Embryonic facial prominence (tissue), 1 donor: ENCODE data around the gene ADIRF.
"Not testable (repeated sequence)": the region's sequence is repeated elsewhere in the genome, so short reads cannot be mapped to it uniquely, and the experiment has no call there.

Experiments used
- DNase-seq: peaks from one replicate; pipeline ENCODE4 v3.0.0-alpha.2; 2016; ENCODE audit errors: extremely low spot score

The ADIRF gene

DNA sequence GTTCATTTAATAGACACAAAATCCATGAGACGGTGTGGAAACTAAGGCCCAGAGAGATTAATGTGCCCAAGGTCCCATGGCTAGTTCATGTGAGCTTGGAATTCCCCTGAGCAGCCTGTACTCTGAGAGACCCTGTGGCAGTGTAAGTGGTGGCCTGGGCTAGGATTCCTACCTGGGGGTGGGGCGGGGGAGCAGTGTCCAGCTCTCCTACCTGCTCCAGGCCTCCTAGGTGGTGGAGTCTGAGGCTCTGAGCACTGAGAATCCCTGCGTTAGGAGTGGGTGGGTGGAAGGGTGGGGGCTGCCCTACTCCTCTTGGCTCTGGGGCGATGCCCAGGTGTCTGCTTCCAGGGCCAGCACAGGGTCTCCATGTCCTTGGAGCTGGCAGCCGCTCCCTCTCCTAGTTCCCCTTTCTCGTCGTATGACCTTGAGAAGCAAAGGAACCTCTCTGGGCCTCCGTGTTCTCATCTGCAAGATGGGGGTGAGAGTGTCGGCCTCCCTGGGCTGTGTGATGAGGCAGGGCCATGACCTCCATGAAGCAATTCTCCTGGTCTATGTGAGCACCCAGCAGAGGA lies 7.3 kb upstream of the ADIRF start:
- no peak for DNase-seq

DNA sequence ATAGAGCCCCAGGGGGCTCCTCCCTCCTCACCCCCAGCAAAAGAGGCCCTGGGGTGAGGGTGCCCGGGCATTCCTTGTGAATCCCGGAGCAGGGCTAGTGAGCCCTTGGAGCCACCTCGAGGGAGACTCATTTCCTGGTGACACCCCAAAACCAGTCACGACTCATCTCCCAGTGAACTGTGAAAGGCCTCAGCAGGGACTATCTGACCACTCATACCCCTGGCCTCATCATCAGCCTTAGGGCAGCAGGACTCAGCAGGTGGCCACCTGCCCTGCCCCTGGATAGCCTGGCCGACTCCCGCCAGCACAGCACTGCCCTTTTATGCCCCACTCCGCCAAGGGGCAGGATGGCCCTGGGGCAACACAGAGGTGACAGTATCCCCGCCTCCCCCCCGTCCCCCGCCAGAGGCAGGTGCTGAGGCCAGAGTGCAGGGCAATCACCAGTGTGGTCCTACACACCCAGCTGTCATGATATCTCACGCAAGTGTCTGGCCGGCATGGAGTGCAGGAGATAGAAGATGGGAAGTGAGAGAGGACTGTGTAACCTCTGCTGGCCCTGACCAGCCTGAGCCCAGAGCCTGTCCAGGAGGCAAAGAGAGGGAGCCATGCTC lies 6.7 kb upstream of the ADIRF start:
- no peak for DNase-seq

DNA sequence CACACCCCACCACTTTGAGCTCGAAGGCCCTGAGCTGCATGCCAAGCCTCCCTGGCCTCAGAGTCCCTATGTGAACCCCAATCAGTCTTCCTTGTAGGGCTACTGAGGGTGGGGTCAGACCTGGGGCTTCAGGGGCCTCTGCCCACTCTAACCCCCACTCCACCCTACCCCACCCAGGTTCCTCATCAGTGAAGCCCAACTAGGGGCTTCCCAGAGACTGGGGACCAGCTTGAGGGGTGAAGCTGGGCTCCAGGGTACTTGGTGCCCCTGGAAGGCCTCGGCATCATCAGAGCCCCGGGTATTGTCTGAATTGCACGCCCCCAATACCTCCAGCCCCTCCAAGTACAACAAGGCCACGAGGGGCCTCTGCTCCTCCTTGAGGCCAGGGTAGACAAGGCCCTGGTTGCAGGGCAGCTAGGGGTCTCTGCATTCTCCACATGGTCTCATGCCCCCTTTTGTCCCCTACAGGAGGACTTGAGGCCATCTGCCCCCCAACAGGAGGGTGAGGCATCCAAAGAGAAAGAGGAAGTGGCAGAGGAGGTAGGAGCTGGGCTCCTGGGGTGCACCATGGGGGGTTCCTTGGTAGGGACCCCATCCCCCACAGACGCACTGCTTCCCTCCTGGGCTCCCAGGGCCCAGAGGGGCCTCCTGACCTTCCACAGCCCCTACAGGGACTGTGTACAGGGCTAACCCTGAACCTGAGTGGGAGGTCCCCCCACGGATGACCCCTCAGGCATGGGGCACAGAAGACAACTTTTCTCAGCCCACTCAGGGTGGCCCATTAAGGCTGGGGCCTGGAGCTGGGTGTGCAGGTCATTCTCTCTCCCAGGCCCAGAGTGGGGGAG lies 5.9 kb upstream of the ADIRF start:
- DNase-seq: no peak

DNA sequence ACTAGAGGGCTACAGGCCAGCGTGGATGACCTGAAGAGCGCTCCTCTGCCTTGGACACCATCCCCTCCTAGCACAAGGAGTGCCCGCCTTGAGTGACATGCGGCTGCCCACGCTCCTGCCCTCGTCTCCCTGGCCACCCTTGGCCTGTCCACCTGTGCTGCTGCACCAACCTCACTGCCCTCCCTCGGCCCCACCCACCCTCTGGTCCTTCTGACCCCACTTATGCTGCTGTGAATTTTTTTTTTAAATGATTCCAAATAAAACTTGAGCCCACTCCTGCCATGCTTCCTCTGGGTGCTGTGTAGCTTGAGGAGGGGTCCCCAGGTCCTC lies 5.3 kb upstream of the ADIRF start:
- no peak for DNase-seq

DNA sequence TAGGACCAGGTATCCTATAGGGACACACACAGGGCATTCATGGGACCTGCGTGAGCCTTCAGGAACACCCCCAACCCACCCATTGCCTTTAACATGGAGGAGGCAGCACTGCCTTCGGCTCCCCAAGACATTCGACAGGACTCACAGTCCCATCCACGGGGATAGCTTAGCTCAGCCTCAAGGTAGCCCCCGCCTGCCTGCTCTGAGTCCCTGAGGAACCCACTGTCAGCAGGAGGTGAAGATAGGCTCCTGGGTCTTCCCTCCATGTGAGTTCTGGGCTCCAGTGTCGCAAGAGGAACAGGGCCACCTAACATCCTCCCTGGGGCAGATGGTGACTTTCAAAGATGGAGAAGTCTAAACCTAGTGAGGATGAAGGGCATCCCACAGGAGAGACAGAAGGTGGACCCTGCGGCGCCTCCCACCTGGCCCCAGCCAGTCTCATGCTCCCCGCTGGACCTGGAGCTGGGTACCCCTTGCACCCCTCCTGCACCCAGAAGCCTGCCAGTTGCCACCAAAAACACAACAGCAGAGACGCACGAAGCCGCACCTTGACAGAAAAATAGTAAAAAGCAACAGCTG lies 4.9 kb upstream of the ADIRF start:
- no peak for DNase-seq

DNA sequence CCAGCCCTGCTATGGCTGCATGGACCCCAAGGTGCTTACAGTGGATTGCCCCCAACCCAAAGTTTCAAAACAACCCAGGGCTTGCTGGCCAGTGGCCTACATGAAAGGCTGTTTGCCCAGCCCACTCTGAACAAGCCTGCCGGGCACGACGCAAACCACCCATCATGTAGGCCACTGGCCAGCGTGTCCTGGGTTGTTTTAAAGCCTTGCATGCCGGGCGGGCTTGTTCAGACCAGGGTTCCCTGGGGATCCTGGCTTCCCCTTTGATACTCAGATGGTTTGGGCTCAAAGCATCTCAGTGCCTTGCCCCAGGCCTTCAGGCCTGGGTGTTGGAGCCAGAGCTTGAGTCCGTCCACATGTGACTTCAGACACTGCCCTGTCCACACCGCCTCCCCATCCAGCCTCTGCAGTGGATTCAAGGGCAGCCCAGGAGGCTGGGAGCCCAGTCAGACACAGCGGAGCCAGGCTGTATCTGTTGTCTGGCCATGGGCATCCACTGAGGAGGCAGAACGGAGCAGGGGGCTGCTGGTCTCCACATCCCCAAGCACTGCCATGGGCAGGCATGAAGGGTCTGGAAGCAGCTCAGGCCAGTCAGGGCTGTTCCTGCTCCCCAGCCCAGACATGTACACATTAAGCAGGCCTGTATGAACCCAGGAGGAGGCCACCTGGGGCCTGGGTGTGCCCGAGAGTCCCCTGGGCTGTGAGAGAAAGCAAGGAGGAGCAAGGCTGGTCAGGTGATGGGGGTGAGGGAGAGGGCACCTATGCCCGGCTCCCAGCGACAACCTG lies 4.0 kb upstream of the ADIRF start:
- DNase-seq: no peak

DNA sequence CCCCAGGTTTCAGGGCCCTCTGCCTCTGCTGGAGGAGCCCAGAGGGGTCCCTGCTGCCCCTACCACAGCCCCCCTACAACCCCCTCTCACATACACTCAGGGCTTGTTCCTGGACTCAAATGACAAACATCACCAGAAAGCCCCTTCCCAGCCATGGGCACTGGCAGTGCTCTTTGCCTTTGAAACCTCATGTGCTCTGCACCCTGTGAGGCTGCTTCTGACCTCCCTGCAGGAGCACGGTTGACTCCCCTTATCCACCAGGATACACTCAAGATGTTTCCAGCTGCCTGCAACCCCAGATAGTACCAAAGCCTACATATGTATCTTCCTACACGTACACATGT lies 3.5 kb upstream of the ADIRF start:
- no peak for DNase-seq

DNA sequence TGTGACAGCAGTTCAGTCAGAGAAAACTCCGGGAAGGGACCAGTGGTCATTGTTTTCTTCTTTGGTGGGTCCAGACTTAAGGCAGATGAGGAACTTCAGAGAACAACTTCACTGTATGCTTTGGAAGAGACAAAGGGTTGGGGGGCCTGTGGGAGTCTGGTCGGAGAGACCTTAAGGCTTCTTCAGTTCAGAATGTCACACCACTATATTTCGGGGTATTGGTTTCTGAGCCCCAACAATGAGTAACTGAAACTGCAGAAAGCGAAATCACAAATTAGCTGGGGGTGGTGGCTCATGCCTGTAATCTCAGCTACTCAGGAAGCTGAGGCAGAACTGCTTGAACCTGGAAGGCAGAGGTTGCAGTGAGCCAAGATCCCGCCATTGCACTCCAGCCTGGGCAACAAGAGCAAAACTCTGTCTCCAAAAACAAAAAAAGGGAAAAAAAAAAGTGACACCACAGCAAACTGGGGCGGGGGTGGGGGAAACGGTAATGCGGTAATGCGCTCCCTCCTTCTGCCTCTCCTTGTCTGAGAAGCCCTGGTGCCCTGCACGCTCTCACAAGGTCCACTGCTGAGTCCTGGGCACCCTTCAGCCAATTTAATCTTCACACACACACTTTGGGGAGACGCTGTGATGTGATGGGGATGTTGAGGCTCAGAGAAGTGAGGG lies 2.2 kb upstream of the ADIRF start:
- no peak for DNase-seq

DNA sequence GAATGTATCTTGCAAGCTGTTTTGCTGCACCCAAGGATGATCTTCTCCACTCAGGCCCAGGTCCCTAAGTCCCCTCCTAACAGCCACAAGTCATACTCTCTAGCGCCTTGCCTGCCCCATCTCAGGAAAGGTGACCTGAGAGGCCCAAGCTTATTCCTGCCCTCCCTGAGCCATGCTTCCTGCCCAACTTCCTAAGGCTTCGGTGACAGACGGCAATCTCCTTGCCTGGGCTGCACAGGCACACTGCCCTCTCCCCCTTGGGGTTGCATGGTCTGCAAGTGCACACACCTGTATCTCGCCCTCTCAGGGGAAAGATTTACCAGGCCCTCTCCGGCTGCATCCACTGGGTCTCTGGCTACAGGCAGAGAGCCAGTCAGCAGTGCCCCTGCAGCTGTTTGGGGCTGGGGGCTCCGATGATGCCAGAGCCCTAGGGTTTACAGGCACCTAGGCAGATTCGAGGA lies 771 bp upstream of the ADIRF start:
- DNase-seq: no peak

DNA sequence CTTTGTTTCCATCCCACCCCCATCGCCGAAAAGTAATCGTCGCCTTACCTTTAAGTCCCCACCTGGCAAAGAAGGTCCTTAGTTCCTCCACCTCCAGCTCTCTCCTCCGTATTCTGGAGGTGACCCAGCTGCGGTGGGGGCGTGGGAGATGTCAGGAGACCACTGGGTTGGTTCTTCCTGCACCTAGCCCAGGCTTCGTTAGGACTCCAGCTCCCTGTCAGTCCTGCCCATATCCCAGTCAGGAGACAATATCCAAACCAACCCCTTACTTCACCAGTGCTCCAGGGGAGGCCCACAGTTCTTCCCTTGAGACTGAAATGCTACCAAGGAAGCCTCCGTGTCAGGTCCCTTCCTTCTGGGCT lies 693 bp downstream of the ADIRF start:
- DNase-seq: no peak

DNA sequence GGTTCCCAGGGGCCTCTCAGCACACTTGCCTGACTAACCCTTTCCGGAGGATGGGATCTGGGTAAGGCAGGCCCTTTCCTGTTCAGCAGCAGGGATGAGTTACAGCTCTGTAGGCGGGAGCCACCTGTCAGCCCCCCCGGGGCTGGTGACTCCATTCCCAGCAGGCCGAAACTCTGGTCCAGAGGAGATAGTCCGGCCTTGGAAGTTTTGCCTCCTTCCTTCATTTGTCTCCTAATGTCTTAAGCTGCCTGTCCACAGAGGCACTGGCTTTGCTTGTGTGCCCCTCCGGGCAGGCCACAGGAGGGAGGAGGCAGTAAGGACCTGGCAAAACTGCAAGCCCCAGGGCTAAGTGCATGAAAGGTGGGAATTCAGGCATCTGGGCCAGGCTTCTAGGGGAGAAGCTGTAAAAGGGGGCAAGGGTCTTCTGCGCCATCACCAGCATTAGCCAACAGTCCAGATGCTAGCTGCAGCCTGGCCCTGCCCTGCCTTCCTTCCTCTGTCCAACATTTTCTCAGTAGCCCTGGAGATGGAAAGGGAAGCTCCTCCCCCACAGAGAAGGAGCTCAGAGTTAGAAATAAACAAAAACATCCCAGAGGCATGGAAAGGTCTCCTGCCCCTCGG lies 1.2 kb downstream of the ADIRF start:
- no peak for DNase-seq

DNA sequence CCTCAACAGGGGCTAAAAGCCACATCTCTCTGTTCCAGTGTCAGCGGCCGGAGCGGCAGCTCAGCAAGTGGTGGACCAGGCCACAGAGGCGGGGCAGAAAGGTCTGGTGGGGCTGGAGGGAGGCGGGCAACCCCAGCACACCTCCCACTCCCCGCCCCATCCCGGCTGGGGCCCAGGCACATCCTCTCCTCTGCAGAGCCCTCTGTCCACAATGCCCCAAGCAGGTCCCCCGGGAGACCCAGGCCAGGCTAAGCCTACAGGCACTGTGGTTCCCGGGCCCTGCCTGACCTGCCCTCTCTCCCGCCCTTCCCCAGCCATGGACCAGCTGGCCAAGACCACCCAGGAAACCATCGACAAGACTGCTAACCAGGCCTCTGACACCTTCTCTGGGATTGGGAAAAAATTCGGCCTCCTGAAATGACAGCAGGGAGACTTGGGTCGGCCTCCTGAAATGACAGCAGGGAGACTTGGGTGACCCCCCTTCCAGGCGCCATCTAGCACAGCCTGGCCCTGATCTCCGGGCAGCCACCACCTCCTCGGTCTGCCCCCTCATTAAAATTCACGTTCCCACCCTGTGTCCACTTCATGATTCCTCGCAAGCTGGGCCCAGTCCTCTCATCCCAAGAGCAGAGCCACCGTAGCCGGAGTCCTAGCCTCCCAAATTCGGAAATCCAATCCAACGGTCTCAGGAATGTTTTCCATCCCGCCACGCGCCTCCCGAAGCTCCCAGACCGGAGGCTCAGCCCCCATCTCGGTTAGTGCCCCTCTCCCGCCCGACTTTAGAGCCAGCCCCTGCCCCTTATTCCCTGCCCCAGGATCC lies 2.1 kb downstream of the ADIRF start:
- no peak for DNase-seq

DNA sequence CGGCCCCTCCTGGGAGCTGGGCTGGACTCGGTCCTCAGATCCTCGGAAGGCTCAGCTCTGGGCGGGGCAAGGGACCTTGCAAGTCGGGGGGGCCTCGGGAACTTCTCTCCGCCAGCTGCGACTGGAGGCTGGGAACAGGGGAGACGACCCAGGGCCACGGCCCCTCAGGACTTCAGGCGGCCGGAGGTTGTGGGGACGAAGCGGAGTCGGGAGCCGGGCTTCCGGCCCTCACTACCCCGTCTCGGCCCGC lies 2.6 kb downstream of the ADIRF start:
- DNase-seq: no peak

DNA sequence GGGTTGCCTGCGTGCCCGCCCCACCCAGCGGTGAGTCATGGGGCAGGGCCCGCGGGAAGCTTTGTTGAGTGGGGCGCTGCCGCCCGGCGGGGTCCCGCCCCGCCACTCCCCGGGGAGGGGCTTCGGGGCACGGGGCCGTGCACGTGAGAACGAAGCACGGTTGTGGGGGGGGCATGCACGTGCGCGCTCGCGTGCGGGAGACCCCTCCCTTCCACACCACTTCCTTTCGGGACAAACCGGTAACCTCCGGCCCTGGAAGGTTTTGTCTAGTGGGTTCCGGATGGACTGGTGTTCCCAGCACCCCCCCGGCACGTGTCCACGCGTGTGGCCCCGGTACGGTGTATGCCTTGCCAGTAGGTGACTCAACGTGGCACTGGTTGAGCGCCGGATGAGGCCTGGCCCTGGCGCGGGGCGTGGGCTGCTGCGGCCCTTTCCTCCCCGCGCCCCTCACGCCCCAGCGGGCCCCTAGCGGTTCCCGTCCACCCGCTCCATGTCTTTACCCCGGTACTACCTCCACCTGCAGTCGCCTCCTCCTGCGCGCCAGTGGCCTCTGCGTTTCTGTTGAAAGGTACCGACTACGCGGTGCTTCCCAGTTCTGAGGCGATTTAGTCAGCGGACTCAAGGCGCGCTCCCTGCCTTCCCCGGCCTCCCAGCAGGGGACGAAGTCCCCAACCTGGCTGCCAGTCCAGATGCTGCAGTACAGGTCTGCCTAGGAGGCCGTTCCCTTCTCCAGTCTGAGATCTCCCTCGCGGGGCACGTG lies 3.1 kb downstream of the ADIRF start:
- DNase-seq: peak; percentile 50

DNA sequence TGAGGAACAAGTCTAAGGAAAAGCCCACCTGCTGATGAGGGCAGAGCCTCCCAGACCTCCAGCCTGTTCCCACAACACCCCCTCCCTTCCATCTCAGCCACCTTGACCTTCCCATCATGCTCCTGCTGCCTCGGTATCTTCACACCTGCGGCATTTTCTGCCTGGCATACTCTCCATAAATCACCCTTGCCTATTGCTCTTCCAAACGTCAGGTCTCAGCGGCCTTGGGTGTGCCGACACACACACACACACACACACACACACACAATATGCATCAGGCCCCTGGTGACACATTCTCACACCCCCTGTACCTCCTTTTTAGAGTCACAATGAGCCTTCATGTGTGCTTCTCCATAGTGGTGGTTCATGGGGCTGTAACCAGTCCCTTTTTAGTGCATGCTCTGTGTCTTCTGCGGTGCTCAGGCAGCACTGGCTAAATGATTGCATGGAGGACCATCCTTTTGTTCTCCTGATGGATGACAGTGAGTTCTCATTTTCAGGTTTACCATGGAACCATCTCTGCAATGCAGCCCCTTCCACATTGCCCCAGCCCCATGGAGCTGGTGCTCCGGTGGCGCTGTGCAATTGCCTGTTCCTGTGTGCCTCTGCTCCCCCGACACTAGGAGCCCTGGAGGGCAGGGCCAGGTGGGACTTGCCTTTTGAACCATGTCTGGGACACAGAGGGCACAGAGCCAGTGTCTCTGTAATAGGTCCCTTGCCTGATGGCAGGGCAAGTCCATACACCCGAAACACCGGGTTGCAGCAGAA lies 4.5 kb downstream of the ADIRF start:
- no peak for DNase-seq

DNA sequence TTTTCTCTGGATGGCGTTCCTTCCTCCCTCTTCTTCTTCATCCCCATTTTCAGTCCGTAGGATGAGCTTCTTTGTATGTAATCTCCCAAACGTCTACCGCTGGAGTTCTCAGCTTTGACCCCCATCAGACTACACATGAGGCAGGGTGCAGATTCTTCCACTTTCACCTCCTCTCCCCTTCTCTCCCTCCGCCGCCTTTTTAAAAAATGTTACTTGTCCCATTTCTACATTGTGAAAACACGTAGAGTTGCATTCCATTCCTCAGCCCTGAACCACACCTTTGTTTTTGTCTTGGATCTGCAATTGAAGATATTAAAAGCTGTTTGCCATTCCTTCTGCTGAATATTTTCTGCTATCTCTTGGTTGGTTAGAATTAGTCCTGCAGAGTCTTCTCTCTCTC lies 6.2 kb downstream of the ADIRF start:
- DNase-seq: no peak

DNA sequence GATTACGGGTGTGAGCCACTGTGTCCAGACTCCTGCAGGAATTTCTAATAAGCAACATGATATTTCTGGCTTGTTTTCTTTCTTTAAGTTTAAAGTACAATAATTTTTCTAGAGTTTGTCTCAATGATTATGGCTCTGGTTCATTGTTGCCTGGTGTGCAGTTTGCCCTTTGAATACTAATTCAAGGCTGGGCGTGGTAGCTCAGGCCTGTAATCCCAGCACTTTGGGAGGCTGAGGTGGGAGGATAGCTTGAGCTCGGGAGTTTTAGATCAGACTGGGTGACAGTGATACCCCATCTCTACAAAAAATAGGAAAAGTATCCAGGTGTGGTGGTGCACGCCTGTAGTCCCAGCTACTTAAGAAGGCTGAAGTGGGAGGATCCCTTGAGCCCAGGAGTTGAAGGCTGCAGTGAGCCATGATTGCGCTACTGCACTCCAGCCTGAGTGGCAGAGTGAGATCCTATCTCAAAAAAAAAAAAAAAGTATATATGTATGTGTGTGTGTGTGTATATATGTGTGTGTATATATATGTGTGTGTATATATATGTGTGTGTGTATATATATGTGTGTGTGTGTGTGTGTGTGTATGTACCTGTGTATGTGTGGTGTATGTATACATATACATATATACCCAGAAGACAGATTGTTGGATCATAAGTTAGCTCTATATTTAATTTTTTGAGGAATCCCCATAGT lies 8.2 kb downstream of the ADIRF start:
- no peak for DNase-seq

DNA sequence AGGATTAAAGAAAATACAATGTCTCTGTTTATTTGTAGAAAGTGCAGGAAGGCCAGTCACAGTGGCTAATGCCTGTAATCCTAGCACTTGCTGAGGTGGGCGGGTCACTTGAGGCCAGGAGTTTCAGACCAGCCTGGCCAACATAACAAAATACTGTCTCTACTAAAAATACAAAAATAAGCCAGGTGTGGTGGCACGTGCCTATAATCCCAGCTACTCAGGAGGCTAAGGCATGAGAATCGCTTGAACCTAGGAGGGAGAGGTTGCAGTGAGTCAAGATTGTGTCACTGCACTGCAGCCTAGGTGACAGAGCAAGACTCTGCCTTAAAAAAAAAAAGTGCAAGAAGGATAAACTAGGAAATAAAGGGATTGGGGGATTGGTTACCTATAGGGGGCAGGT lies 10.2 kb downstream of the ADIRF start:
- DNase-seq: not testable (repeated sequence)
